Transverse colon (tissue), 4 donors: Measurements from ENCODE around the gene STARD6.

Experiments
- CTCF ChIP-seq, 5 experiments: fragments of 200-600 bp in 3 of 5; fragments of 450-650 bp in 2 of 5; sonication (generic) in 3 of 5; IDR thresholded peaks; 1 replicate in 2 of 5; 2 replicates in 3 of 5; pipeline ENCODE4 v1.5.1; 2016 to 2017; ENCODE audit warnings: antibody characterized with exemption in 5 of 5, inconsistent platforms in 3 of 5, mild to moderate bottlenecking in 2 of 5, moderate library complexity in 1 of 5
- POLR2A ChIP-seq: fragments of 450-650 bp; IDR thresholded peaks from one replicate; pipeline ENCODE4 v1.6.1; 2016; ENCODE audit warnings: antibody characterized with exemption, mild to moderate bottlenecking, moderate library complexity
- POLR2AphosphoS5 ChIP-seq, 3 donors: sonication (generic); formaldehyde crosslinking; IDR thresholded peaks; one replicate each; pipeline ENCODE4 v1.6.1; 2016; ENCODE audit warnings: antibody characterized with exemption in 3 of 3

- TF ChIP-seq POLR2AphosphoS5 (IDR thresholded peaks at IDR 0.05) (no peak), CTCF (IDR thresholded peaks at IDR 0.05) (no peak), POLR2A (no peak)
Observed at GRCh38 chr18:54277899-54278298, 79.8 kb downstream of the STARD6 start.
